SK-N-SH (cell line): Measurements from ENCODE around the gene IL22RA1. TPM values are rescaled to one million over a fixed set of nuclear protein-coding genes. Genes with fewer than 3 reads are reported as not detected.

Experiments used
- CTCF ChIA-PET: fragments of 300-600, 350-600 bp; formaldehyde crosslinking; extraction: SDS; loops from one replicate; lab custom pipeline; 2021; lab: Yijun Ruan, JAX
- POLR2A ChIA-PET: fragments of 350-600 bp; sonication (Branson Sonifier 250); formaldehyde crosslinking; extraction: SDS; loops from one replicate; lab custom pipeline; 2020; ENCODE audit warnings: antibody characterized with exemption, inconsistent platforms; lab: Yijun Ruan, JAX
- DNase-seq: peaks from one replicate; pipeline ENCODE4 v3.0.0; 2012
- H2AFZ ChIP-seq: fragments of 200-600 bp; sonication (generic); 2 replicates; pipeline ENCODE4 v1.8.1; 2016; ENCODE audit warnings: antibody characterized with exemption, mild to moderate bottlenecking, low read depth
- H3F3A ChIP-seq: fragments of 200-600 bp; sonication (generic); replicated peaks from 2 replicates; pipeline ENCODE3; 2016; ENCODE audit warnings: antibody characterized with exemption, mild to moderate bottlenecking; ENCODE audit not compliant: insufficient read depth
- H3K27ac ChIP-seq, 2 experiments: fragments of 200-500 bp in 1 of 2; fragments of 200-600 bp in 1 of 2; sonication (Bioruptor generic) in 1 of 2; sonication (generic), shearing (Covaris generic) in 1 of 2; 2 replicates each; pipeline versions ENCODE4 v1.5.1 to v1.6.1; 2014 to 2016; ENCODE audit warnings: low read depth in 2 of 2, inconsistent platforms in 1 of 2, low read length in 1 of 2, mild to moderate bottlenecking in 1 of 2, mixed read lengths in 1 of 2
- H3K27me3 ChIP-seq: fragments of 200-600 bp; sonication (generic), shearing (Covaris generic); 2 replicates; pipeline ENCODE4 v1.6.1; 2016; ENCODE audit warnings: mixed run types; ENCODE audit not compliant: insufficient read depth
- H3K36me3 ChIP-seq, 2 experiments: fragments of 200-500 bp in 1 of 2; fragments of 200-600 bp in 1 of 2; sonication (Bioruptor generic) in 1 of 2; sonication (generic) in 1 of 2; replicated peaks in 1 of 2; 2 replicates each; pipeline versions ENCODE3 to v1.5.1; 2014 to 2016; ENCODE audit warnings: low read length in 1 of 2, mild to moderate bottlenecking in 1 of 2; ENCODE audit not compliant: insufficient read depth in 2 of 2, control insufficient read depth in 1 of 2
- H3K4me1 ChIP-seq, 2 experiments: fragments of 200-500 bp in 1 of 2; fragments of 200-600 bp in 1 of 2; sonication (Bioruptor generic) in 1 of 2; sonication (generic), shearing (Covaris generic) in 1 of 2; 2 replicates each; pipeline versions ENCODE4 v1.5.1 to v1.6.1; 2014 to 2016; ENCODE audit warnings: low read depth in 1 of 2, low read length in 1 of 2, mixed run types in 1 of 2; ENCODE audit not compliant: insufficient read depth in 2 of 2, control insufficient read depth in 1 of 2
- H3K4me2 ChIP-seq: fragments of 200-600 bp; sonication (generic), shearing (Covaris generic); 2 replicates; pipeline ENCODE4 v1.6.1; 2017; ENCODE audit warnings: mixed run types
- H3K4me3 ChIP-seq, 2 experiments: fragments of 200-500 bp in 1 of 2; fragments of 200-600 bp in 1 of 2; sonication (Bioruptor generic) in 1 of 2; sonication (generic), shearing (Covaris generic) in 1 of 2; 2 replicates each; pipeline versions ENCODE4 v1.5.1 to v1.8.1; 2014 to 2016; ENCODE audit warnings: low read depth in 2 of 2, inconsistent platforms in 1 of 2, low read length in 1 of 2, mild to moderate bottlenecking in 1 of 2, mixed read lengths in 1 of 2, moderate library complexity in 1 of 2
- H3K79me2 ChIP-seq: fragments of 200-600 bp; sonication (generic); 2 replicates; pipeline ENCODE4 v1.8.1; 2017; ENCODE audit warnings: mild to moderate bottlenecking; ENCODE audit not compliant: insufficient read depth
- H3K9ac ChIP-seq: fragments of 200-600 bp; sonication (generic); 2 replicates; pipeline ENCODE4 v1.6.1; 2017; ENCODE audit warnings: mixed run types
- H3K9me2 ChIP-seq: fragments of 200-600 bp; sonication (generic); 2 replicates; pipeline ENCODE4 v1.6.1; 2017; ENCODE audit warnings: mixed run types
- H3K9me3 ChIP-seq: fragments of 200-600 bp; sonication (generic); 2 replicates; pipeline ENCODE4 v1.6.1; 2017; ENCODE audit warnings: mixed run types, mild to moderate bottlenecking, moderate library complexity
- H4K20me1 ChIP-seq: fragments of 200-600 bp; sonication (generic); 2 replicates; pipeline ENCODE4 v1.6.1; 2017; ENCODE audit warnings: mild to moderate bottlenecking, mixed run types; ENCODE audit not compliant: insufficient read depth
- CTCF ChIP-seq: fragments of 200-600 bp; sonication (generic); IDR thresholded peaks from 2 replicates; pipeline ENCODE4 v1.6.1; 2017; ENCODE audit warnings: antibody characterized with exemption, mild to moderate bottlenecking, moderate library complexity
- EZH2phosphoT487 ChIP-seq: fragments of 200-600 bp; sonication (generic); IDR thresholded peaks from 2 replicates; pipeline ENCODE4 v1.6.1; 2017; ENCODE audit warnings: low read depth, mixed run types, mild to moderate bottlenecking, antibody characterized with exemption, moderate library complexity, borderline replicate concordance
- GABPA ChIP-seq: IDR thresholded peaks from 2 replicates; pipeline ENCODE4 v1.4.0; 2012; ENCODE audit warnings: low read depth, mild to moderate bottlenecking
- GATA2 ChIP-seq: sonication (generic); formaldehyde crosslinking; IDR thresholded peaks from 2 replicates; pipeline ENCODE4 v1.5.0; 2020; ENCODE audit warnings: mild to moderate bottlenecking, missing genetic modification reagents
- IRF3 ChIP-seq: fragments of 150-350 bp; IDR thresholded peaks from 2 replicates; pipeline ENCODE4 v1.6.1; 2016; ENCODE audit warnings: mild to moderate bottlenecking, low read depth, low read length
- MAX ChIP-seq: IDR thresholded peaks from 2 replicates; pipeline ENCODE4 v1.4.0; 2012; ENCODE audit warnings: low read depth
- MEF2A ChIP-seq: IDR thresholded peaks from 2 replicates; pipeline ENCODE4 v1.4.0; 2012; ENCODE audit warnings: low read depth, borderline replicate concordance
- NFIC ChIP-seq: IDR thresholded peaks from 2 replicates; pipeline ENCODE4 v1.4.0; 2012; ENCODE audit warnings: borderline replicate concordance
- POLR2AphosphoS5 ChIP-seq: IDR thresholded peaks from 2 replicates; pipeline ENCODE4 v1.6.1; 2012; ENCODE audit warnings: low read depth, low read length
- RCOR1 ChIP-seq: fragments of 150-350 bp; IDR thresholded peaks from 2 replicates; pipeline ENCODE4 v1.6.1; 2017; ENCODE audit warnings: antibody characterized with exemption, low read length
- REST ChIP-seq: IDR thresholded peaks from 2 replicates; pipeline ENCODE4 v1.6.1; 2012; ENCODE audit warnings: mild to moderate bottlenecking, low read depth, low read length, moderate library complexity
- SIN3A ChIP-seq: IDR thresholded peaks from 2 replicates; pipeline ENCODE4 v1.6.1; 2012; ENCODE audit warnings: low read depth, mild to moderate bottlenecking, low read length, moderate library complexity, borderline replicate concordance
- SMC3 ChIP-seq: IDR thresholded peaks from 2 replicates; pipeline ENCODE4 v1.6.1; 2012; ENCODE audit warnings: low read depth, low read length, improper control_type of control experiment
- TEAD4 ChIP-seq: IDR thresholded peaks from 2 replicates; pipeline ENCODE4 v1.4.0; 2012; ENCODE audit warnings: mild to moderate bottlenecking, borderline replicate concordance; ENCODE audit not compliant: insufficient read depth
- USF1 ChIP-seq: IDR thresholded peaks from 2 replicates; pipeline ENCODE4 v1.4.0; 2012; ENCODE audit warnings: low read depth, borderline replicate concordance
- WGBS: methylation state at CpG from one replicate; pipeline ENCODE4 v1.1.6; 2017; ENCODE audit warnings: low lambda C conversion rate; 5-methylcytosine and 5-hydroxymethylcytosine counted together
- polyA plus RNA-seq, 3 experiments: library from polyadenylated mRNA; depleted of rRNA; stranded (reverse); fragments of >200 nt; gene quantifications; 2 replicates each; pipeline ENCODE4 v1.2.3, GENCODE V29; 2012

The IL22RA1 gene
- polyA plus RNA-seq, 1 of the 3 experiments (the other 2 are of a cell fraction): 0.03 TPM

- 0 out of 2 replicates have a peak, but pooled peaks have one; percentile 25 for TF ChIP-seq MAX
- no peak for TF ChIP-seq MEF2A
- peak; percentile 55 for TF ChIP-seq RCOR1
- TF ChIP-seq SMC3: peak; percentile 83
- no peak for TF ChIP-seq USF1
- peak; percentile 87 for TF ChIP-seq CTCF
Observed at GRCh38 chr1:24070821-24071393, 72.0 kb downstream of the IL22RA1 start (continued).

GRCh38 chr1:24069817-24070216 lies 73.1 kb downstream of the IL22RA1 start:
- Histone ChIP-seq H3K4me3 (no peak overlapping the region), H3K9me3 (no peaks in the 10 kb centered on the region), H3K4me1 (peaks cover 0 to 3% of the 10 kb centered on the region in 2 experiments; a peak in 1 of 4 replicates), H3K36me3 (no peaks in the 10 kb centered on the region), H3K27me3 (no peaks in the 10 kb centered on the region), H3K9ac (no peak overlapping the region), H3K27ac (no peak overlapping the region), H4K20me1 (no peaks in the 10 kb centered on the region), H3F3A (no peaks in the 10 kb centered on the region), H3K79me2 (no peaks in the 10 kb centered on the region), H3K9me2 (no peaks in the 10 kb centered on the region), H2AFZ (no peak overlapping the region), H3K4me2 (no peak overlapping the region)
- CTCF ChIA-PET: interaction anchor here (0.6 to 5.3 kb wide), 12 partner anchors 9 to 778 kb away, joined by 3 to 44 read pairs (median 18); partner anchors contain the start of gene MYOM3
- no peak for DNase-seq
- POLR2A ChIA-PET: no interaction called here
- TF ChIP-seq GABPA (no peak), POLR2AphosphoS5 (no peak), REST (no peak), IRF3 (no peak), TEAD4 (no peak), SIN3A (no peak), MEF2A (no peak), GATA2 (no peak), NFIC (no peak), EZH2phosphoT487 (no peak), MAX (no peak)
- 54% methylated on average over 7 of the region's 7 CpGs for WGBS
